Loucy (cell line): ENCODE measurements around the gene RBM19.

Source experiments
- H2AFZ ChIP-seq: fragments of 200-600 bp; sonication (generic); 2 replicates; pipeline ENCODE4 v1.6.0; 2016; ENCODE audit warnings: antibody characterized with exemption, mild to moderate bottlenecking, low read length, moderate library complexity
- H3F3A ChIP-seq: fragments of 200-600 bp; 2 replicates; pipeline ENCODE4 v1.6.0; 2016; ENCODE audit warnings: antibody characterized with exemption, low read depth, mild to moderate bottlenecking
- H3K27me3 ChIP-seq: fragments of 200-600 bp; sonication (generic); 2 replicates; pipeline ENCODE4 v1.6.1; 2014; ENCODE audit warnings: low read length, mild to moderate bottlenecking; ENCODE audit not compliant: insufficient read depth, poor library complexity, severe bottlenecking
- H3K36me3 ChIP-seq: fragments of 200-600 bp; sonication (generic); 2 replicates; pipeline ENCODE4 v1.6.1; 2016; ENCODE audit warnings: low read length; ENCODE audit not compliant: insufficient read depth
- H3K4me1 ChIP-seq: fragments of 200-600 bp; sonication (generic); 2 replicates; pipeline ENCODE4 v1.5.1; 2014; ENCODE audit warnings: low read length, mild to moderate bottlenecking; ENCODE audit not compliant: insufficient read depth, poor library complexity, severe bottlenecking
- H3K4me2 ChIP-seq: fragments of 200-600 bp; sonication (generic); 2 replicates; pipeline ENCODE4 v1.6.0; 2014; ENCODE audit warnings: antibody characterized with exemption, low read length, low read depth, mild to moderate bottlenecking; ENCODE audit not compliant: poor library complexity, severe bottlenecking
- H3K4me3 ChIP-seq: fragments of 200-600 bp; sonication (generic); 2 replicates; pipeline ENCODE4 v1.5.1; 2014; ENCODE audit warnings: low read length, mild to moderate bottlenecking, mixed read lengths; ENCODE audit not compliant: poor library complexity, severe bottlenecking
- H3K79me2 ChIP-seq: fragments of 200-600 bp; sonication (generic); 2 replicates; pipeline ENCODE4 v1.6.1; 2014; ENCODE audit warnings: low read length; ENCODE audit not compliant: insufficient read depth
- H3K9ac ChIP-seq: fragments of 200-600 bp; sonication (generic); 2 replicates; pipeline ENCODE4 v1.6.0; 2014; ENCODE audit warnings: mild to moderate bottlenecking, low read depth, low read length, moderate library complexity; ENCODE audit not compliant: poor library complexity, severe bottlenecking
- H3K9me2 ChIP-seq: fragments of 200-600 bp; sonication (generic); replicated peaks from 2 replicates; pipeline ENCODE4 v1.6.1; 2016; ENCODE audit warnings: low read depth, low read length, mixed read lengths
- H3K9me3 ChIP-seq: fragments of 200-600 bp; sonication (generic); 2 replicates; pipeline ENCODE4 v1.6.1; 2014; ENCODE audit warnings: mild to moderate bottlenecking, antibody characterized with exemption, low read length, low read depth; ENCODE audit not compliant: insufficient read depth
- H4K20me1 ChIP-seq: fragments of 200-600 bp; sonication (generic); 2 replicates; pipeline ENCODE4 v1.6.0; 2014; ENCODE audit warnings: antibody characterized with exemption, low read length, mild to moderate bottlenecking; ENCODE audit not compliant: insufficient read depth, poor library complexity, severe bottlenecking
- EZH2phosphoT487 ChIP-seq: fragments of 200-600 bp; IDR thresholded peaks from 2 replicates; pipeline ENCODE4 v1.6.1; 2018; ENCODE audit warnings: antibody characterized with exemption, mild to moderate bottlenecking, moderate library complexity, borderline replicate concordance
- TF ChIP-seq, protein P1 (sequence below): fragments of 200-600 bp; sonication (generic); conservative IDR thresholded peaks from 2 replicates; pipeline ENCODE4 v1.5.1; 2014; ENCODE audit warnings: mild to moderate bottlenecking, antibody characterized with exemption, low read length

Gene RBM19

GRCh38 chr12:113833422-113833821 is 132.7 kb downstream of the RBM19 start:
- no peak overlapping the region for H3K4me3 ChIP-seq
- no peak overlapping the region for H3K9ac ChIP-seq
- no peak overlapping the region for H3K4me2 ChIP-seq
- H3K36me3 ChIP-seq: no peaks in the 10 kb centered on the region
- no peaks in the 10 kb centered on the region for H4K20me1 ChIP-seq
- no peaks in the 10 kb centered on the region for H3K79me2 ChIP-seq
- no peaks in the 10 kb centered on the region for H3F3A ChIP-seq
- H3K27me3 ChIP-seq: no peaks in the 10 kb centered on the region
- H3K9me2 ChIP-seq: no peaks in the 10 kb centered on the region
- H2AFZ ChIP-seq: no peak overlapping the region
- no peaks in the 10 kb centered on the region for H3K4me1 ChIP-seq
- TF ChIP-seq, protein P1, sequence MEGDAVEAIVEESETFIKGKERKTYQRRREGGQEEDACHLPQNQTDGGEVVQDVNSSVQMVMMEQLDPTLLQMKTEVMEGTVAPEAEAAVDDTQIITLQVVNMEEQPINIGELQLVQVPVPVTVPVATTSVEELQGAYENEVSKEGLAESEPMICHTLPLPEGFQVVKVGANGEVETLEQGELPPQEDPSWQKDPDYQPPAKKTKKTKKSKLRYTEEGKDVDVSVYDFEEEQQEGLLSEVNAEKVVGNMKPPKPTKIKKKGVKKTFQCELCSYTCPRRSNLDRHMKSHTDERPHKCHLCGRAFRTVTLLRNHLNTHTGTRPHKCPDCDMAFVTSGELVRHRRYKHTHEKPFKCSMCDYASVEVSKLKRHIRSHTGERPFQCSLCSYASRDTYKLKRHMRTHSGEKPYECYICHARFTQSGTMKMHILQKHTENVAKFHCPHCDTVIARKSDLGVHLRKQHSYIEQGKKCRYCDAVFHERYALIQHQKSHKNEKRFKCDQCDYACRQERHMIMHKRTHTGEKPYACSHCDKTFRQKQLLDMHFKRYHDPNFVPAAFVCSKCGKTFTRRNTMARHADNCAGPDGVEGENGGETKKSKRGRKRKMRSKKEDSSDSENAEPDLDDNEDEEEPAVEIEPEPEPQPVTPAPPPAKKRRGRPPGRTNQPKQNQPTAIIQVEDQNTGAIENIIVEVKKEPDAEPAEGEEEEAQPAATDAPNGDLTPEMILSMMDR: no peak
- no peak for TF ChIP-seq EZH2phosphoT487
- no peaks in the 10 kb centered on the region for H3K9me3 ChIP-seq

DNA sequence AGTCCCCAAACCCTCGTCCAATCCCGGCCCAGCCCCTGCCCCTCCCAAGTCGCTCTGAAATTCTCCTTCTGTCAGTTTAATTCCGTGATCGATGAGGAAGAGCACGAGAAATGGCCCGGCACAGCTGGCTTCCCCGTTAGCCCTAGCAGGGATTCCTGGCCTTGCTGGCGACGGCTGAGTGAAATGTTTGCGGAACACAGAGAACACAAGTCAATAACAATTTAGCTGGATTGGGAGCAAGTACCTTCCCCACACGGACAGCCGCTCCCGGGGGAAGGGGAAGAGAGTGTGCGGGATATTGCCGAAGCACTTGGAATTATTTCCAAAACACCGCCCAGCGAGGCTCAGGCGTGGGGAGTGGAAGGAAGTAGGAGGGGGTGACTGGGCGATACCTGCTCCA is 134.6 kb downstream of the RBM19 start:
- no peak overlapping the region for H3K4me3 ChIP-seq
- no peaks in the 10 kb centered on the region for H3K9me3 ChIP-seq
- H3K36me3 ChIP-seq: no peaks in the 10 kb centered on the region
- H3K4me1 ChIP-seq: no peaks in the 10 kb centered on the region
- H3K9me2 ChIP-seq: no peaks in the 10 kb centered on the region
- no peak overlapping the region for H3K9ac ChIP-seq
- H3K79me2 ChIP-seq: no peaks in the 10 kb centered on the region
- TF ChIP-seq, protein P1: no peak
- TF ChIP-seq EZH2phosphoT487: no peak
- H2AFZ ChIP-seq: no peak overlapping the region
- no peaks in the 10 kb centered on the region for H4K20me1 ChIP-seq
- no peak overlapping the region for H3K4me2 ChIP-seq
- no peaks in the 10 kb centered on the region for H3F3A ChIP-seq
- no peaks in the 10 kb centered on the region for H3K27me3 ChIP-seq

GRCh38 chr12:113831016-113831415 is 135.1 kb downstream of the RBM19 start:
- Histone ChIP-seq H3K4me1 (no peaks in the 10 kb centered on the region), H3K4me2 (no peak overlapping the region), H3K79me2 (no peaks in the 10 kb centered on the region), H3K36me3 (no peaks in the 10 kb centered on the region), H4K20me1 (no peaks in the 10 kb centered on the region), H3K9me2 (no peaks in the 10 kb centered on the region), H3K4me3 (no peak overlapping the region), H3F3A (no peaks in the 10 kb centered on the region), H2AFZ (no peak overlapping the region), H3K9me3 (no peaks in the 10 kb centered on the region), H3K27me3 (no peaks in the 10 kb centered on the region), H3K9ac (no peak overlapping the region)
- no peak for TF ChIP-seq EZH2phosphoT487
- TF ChIP-seq, protein P1: no peak
